Small intestine (tissue), 7 donors: ENCODE measurements around the gene MAPT. TPM values are rescaled to one million over a fixed set of nuclear protein-coding genes. Genes with fewer than 3 reads are reported as not detected.

Experiments
- DNase-seq, 2 donors: peaks; one replicate each; pipeline versions ENCODE4 v3.0.0 to v3.0.0-alpha.2; 2013
- FAIRE-seq: peaks from 2 replicates; lab custom pipeline; 2012; peaks lifted over from hg19 to GRCh38; lab: Jason Lieb, UNC
- H3K27ac ChIP-seq, 3 donors: one replicate each; pipeline ENCODE4 v1.5.1; 2013; ENCODE audit warnings: low read length in 2 of 3, mild to moderate bottlenecking in 2 of 3, control low read depth in 1 of 3, inconsistent platforms in 1 of 3, low read depth in 1 of 3, moderate library complexity in 1 of 3
- H3K27me3 ChIP-seq, 3 donors: one replicate each; pipeline ENCODE4 v1.6.1; 2013; ENCODE audit warnings: low read length in 3 of 3, inconsistent platforms in 1 of 3; ENCODE audit not compliant: control insufficient read depth in 3 of 3, insufficient read depth in 3 of 3
- H3K36me3 ChIP-seq, 3 donors: one replicate each; pipeline ENCODE4 v1.6.1; 2013; ENCODE audit warnings: low read length in 3 of 3, inconsistent platforms in 1 of 3, low read depth in 1 of 3, mild to moderate bottlenecking in 1 of 3, moderate library complexity in 1 of 3; ENCODE audit not compliant: control insufficient read depth in 3 of 3, insufficient read depth in 2 of 3
- H3K4me1 ChIP-seq, 3 donors: one replicate each; pipeline ENCODE4 v1.6.1; 2013; ENCODE audit warnings: low read length in 2 of 3, inconsistent platforms in 1 of 3, low read depth in 1 of 3, mild to moderate bottlenecking in 1 of 3, moderate library complexity in 1 of 3; ENCODE audit not compliant: control insufficient read depth in 3 of 3, insufficient read depth in 2 of 3
- H3K4me3 ChIP-seq, 3 donors: one replicate each; pipeline ENCODE4 v1.5.1; 2013; ENCODE audit warnings: low read length in 3 of 3, control low read depth in 1 of 3, inconsistent platforms in 1 of 3, low read depth in 1 of 3, mild to moderate bottlenecking in 1 of 3, moderate library complexity in 1 of 3
- H3K9me3 ChIP-seq, 2 donors: one replicate each; pipeline ENCODE4 v1.6.1; 2013; ENCODE audit warnings: low read depth in 1 of 2, low read length in 1 of 2; ENCODE audit not compliant: control insufficient read depth in 2 of 2, insufficient read depth in 1 of 2
- WGBS, 3 donors: extraction: QIAGEN DNeasy Blood & Tissue Kit; methylation state at CpG; one replicate each; pipeline ENCODE4 v1.1.7; 2013; 5-methylcytosine and 5-hydroxymethylcytosine counted together
- polyA plus RNA-seq, 4 donors: library from polyadenylated mRNA; stranded (reverse) in 3 of 4; unstranded in 1 of 4; fragments of 200-250 nt in 3 of 4; fragments of 120-200 nt in 1 of 4; gene quantifications; one replicate each; pipeline versions ENCODE4 v1.2.1 to v1.2.3, GENCODE V29; 2013
- donor health status: healthy with polysubstance abuse.
- donor health status: control.
- donor health status: control.
- donor health status: Bipolar disorder and iron deficiency.
- donor health status: healthy.

MAPT gene
- polyA plus RNA-seq, 4 donors = 0.54 to 6.0 (median 0.87) TPM; not detected in 1

GRCh38 chr17:45848405-45848804 lies 45.9 kb upstream of the MAPT start:
- Histone ChIP-seq H3K9me3 (no peaks in the 10 kb centered on the region), H3K27me3 (peaks cover 0 to 5% (median 0%) of the 10 kb centered on the region in 3 donors), H3K4me1 (no peaks in the 10 kb centered on the region), H3K4me3 (no peak overlapping the region), H3K27ac (no peak overlapping the region), H3K36me3 (no peaks in the 10 kb centered on the region)
- WGBS, 3 donors = 83 to 87% (median 83%) methylated on average over 9 of the region's 9 CpGs
- no peak for DNase-seq
- FAIRE-seq = no peak

GRCh38 chr17:45848868-45849535 lies 45.4 kb upstream of the MAPT start:
- Histone ChIP-seq H3K36me3 (no peaks in the 10 kb centered on the region), H3K9me3 (no peaks in the 10 kb centered on the region), H3K27me3 (peaks cover 0 to 7% (median 0%) of the 10 kb centered on the region in 3 donors), H3K27ac (no peak overlapping the region), H3K4me1 (no peaks in the 10 kb centered on the region), H3K4me3 (no peak overlapping the region)
- DNase-seq = no peak
- no peak for FAIRE-seq
- WGBS, 3 donors = 70 to 80% (median 73%) methylated on average over 12 to 15 of the region's 15 CpGs

- H3K9me3 ChIP-seq = no peaks in the 10 kb centered on the region
- no peaks in the 10 kb centered on the region for H3K4me1 ChIP-seq
- no peaks in the 10 kb centered on the region for H3K36me3 ChIP-seq
- no peak overlapping the region for H3K4me3 ChIP-seq
- peaks cover 0 to 8% (median 0%) of the 10 kb centered on the region in 3 donors for H3K27me3 ChIP-seq
- 65 to 79% (median 76%) methylated on average over 7 of the region's 7 CpGs for WGBS, 3 donors
- DNase-seq (no peak), FAIRE-seq (no peak)
- H3K27ac ChIP-seq = no peak overlapping the region
Measured at GRCh38 chr17:45849536-45849990, 44.8 kb upstream of the MAPT start.

GRCh38 chr17:45850011-45850410 lies 44.3 kb upstream of the MAPT start:
- Histone ChIP-seq H3K27me3 (peaks cover 0 to 8% (median 0%) of the 10 kb centered on the region in 3 donors), H3K4me3 (no peak overlapping the region), H3K4me1 (no peaks in the 10 kb centered on the region), H3K9me3 (peaks cover 0 to under 1% of the 10 kb centered on the region in 2 donors), H3K27ac (no peak overlapping the region), H3K36me3 (no peaks in the 10 kb centered on the region)
- whole genome bisulfite sequencing, 3 donors = 73 to 80% (median 73%) methylated on average over 4 of the region's 4 CpGs
- DNase-seq (no peak), FAIRE-seq (no peak)

- H3K27me3 ChIP-seq = peaks cover 0 to 8% (median 0%) of the 10 kb centered on the region in 3 donors
- no peaks in the 10 kb centered on the region for H3K4me1 ChIP-seq
- peaks cover 0 to 4% of the 10 kb centered on the region in 2 donors for H3K9me3 ChIP-seq
- 60 to 86% (median 71%) methylated on average over 5 of the region's 5 CpGs for WGBS, 3 donors
- no peaks in the 10 kb centered on the region for H3K36me3 ChIP-seq
- H3K27ac ChIP-seq = no peak overlapping the region
- no peak overlapping the region for H3K4me3 ChIP-seq
- FAIRE-seq (no peak), DNase-seq (no peak)
Measured at GRCh38 chr17:45850468-45850867, 43.9 kb upstream of the MAPT start.

GRCh38 chr17:45851022-45851421 lies 43.3 kb upstream of the MAPT start:
- FAIRE-seq (no peak), DNase-seq (no peak)
- no peak overlapping the region for H3K27ac ChIP-seq
- no peak overlapping the region for H3K4me3 ChIP-seq
- 68 to 85% (median 81%) methylated on average over 6 of the region's 6 CpGs for WGBS, 3 donors
- peaks cover 0 to 8% (median 0%) of the 10 kb centered on the region in 3 donors for H3K27me3 ChIP-seq
- peaks cover 0 to 4% of the 10 kb centered on the region in 2 donors for H3K9me3 ChIP-seq
- no peaks in the 10 kb centered on the region for H3K4me1 ChIP-seq
- no peaks in the 10 kb centered on the region for H3K36me3 ChIP-seq

- H3K27ac ChIP-seq = no peak overlapping the region
- no peak overlapping the region for H3K4me3 ChIP-seq
- no peak for DNase-seq
Measured at GRCh38 chr17:45851464-45851863, 42.9 kb upstream of the MAPT start.

GRCh38 chr17:45851873-45852272 lies 42.5 kb upstream of the MAPT start:
- no peak for FAIRE-seq
- Histone ChIP-seq H3K9me3 (peaks cover 0 to 4% of the 10 kb centered on the region in 2 donors), H3K27me3 (peaks cover 0 to 8% (median 0%) of the 10 kb centered on the region in 3 donors), H3K27ac (no peak overlapping the region), H3K4me1 (no peaks in the 10 kb centered on the region), H3K4me3 (no peak overlapping the region), H3K36me3 (no peaks in the 10 kb centered on the region)
- DNase-seq = no peak
- WGBS, 3 donors = 20 to 69% (median 38%) methylated on average over 1 of the region's 1 CpG

More at GRCh38 chr17:45851464-45851863, 42.9 kb upstream of the MAPT start:
- 27 to 34% (median 34%) methylated on average over 8 of the region's 8 CpGs for WGBS, 3 donors
- Histone ChIP-seq H3K27me3 (peaks cover 0 to 8% (median 0%) of the 10 kb centered on the region in 3 donors), H3K36me3 (no peaks in the 10 kb centered on the region), H3K4me1 (no peaks in the 10 kb centered on the region), H3K9me3 (peaks cover 0 to 4% of the 10 kb centered on the region in 2 donors)
- no peak for FAIRE-seq
